Mucosa of rectum (tissue), 2 donors: Measurements from ENCODE around the gene ACOT2.
"Not testable (repeated sequence)": the region's sequence is repeated elsewhere in the genome, so short reads cannot be mapped to it uniquely, and the experiment has no call there.

Experiments
- H3K27ac ChIP-seq, 2 donors: one replicate each; pipeline ENCODE4 v1.7.0; 2013; ENCODE audit warnings: inconsistent platforms in 2 of 2, low read depth in 2 of 2, low read length in 2 of 2
- H3K27me3 ChIP-seq, 2 donors: one replicate each; pipeline ENCODE4 v1.7.0; 2013; ENCODE audit warnings: low read length in 2 of 2; ENCODE audit not compliant: control insufficient read depth in 2 of 2, insufficient read depth in 2 of 2
- H3K36me3 ChIP-seq, 2 donors: one replicate each; pipeline ENCODE4 v1.7.0; 2013; ENCODE audit warnings: low read length in 2 of 2; ENCODE audit not compliant: control insufficient read depth in 2 of 2, insufficient read depth in 2 of 2
- H3K4me1 ChIP-seq, 2 donors: one replicate each; pipeline ENCODE4 v1.7.0; 2013; ENCODE audit warnings: low read length in 2 of 2, mild to moderate bottlenecking in 1 of 2; ENCODE audit not compliant: control insufficient read depth in 2 of 2, insufficient read depth in 2 of 2
- H3K4me3 ChIP-seq, 2 donors: one replicate each; pipeline ENCODE4 v1.7.0; 2013; ENCODE audit warnings: low read length in 2 of 2
- H3K9ac ChIP-seq, 2 donors: one replicate each; pipeline ENCODE4 v1.7.0; 2013; ENCODE audit warnings: low read length in 2 of 2, low read depth in 1 of 2, mild to moderate bottlenecking in 1 of 2
- H3K9me3 ChIP-seq, 2 donors: one replicate each; pipeline ENCODE4 v1.7.0; 2013; ENCODE audit warnings: low read length in 2 of 2; ENCODE audit not compliant: control insufficient read depth in 2 of 2
- donor health status: healthy.
- donor health status: Normal muscosa, but diverticular disease.

ACOT2 gene

DNA sequence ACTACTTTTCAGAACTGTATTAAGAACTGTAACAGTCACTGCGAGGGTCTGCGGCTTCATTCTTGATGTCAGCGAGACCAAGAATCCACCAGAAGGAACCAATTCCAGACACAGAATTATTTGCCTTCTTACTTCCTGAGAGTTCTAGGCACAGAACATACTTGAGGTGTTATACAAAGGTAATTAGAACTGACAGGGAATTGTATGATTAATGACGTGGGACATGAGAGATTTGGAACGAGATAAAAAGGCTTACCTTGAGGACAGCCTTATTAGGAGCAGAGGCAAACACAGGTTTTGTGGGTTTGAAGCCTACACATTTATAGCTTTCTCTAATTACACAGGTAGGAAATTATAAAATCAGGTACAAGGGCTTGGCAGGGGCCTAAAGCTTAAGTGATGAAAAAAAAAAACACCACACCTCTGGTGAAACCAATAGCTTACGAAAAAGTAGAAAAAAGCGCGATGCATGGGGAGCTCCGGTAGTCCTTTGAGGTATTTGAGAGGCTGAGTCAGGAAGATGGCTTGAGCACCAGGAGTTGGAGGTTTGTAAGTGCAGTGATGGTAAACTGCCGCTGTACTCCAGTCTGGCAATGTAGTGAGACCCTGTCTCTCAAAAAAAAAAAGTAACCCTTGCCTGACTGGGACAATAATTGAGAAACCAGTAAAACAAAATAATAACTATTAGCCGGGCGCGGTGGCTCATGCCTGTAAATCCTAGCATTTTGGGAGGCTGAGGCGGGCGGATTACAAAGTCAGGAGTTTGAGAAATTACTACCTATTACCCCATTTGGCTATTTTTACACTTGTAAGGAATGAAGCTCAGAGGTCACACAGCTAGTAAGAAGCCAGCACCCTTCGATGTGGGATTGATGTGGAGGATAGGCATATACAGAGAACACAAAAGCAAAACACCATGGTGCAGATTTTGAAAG, 795 bp upstream of the ACOT2 start:
- Histone ChIP-seq H3K9ac (peak overlapping the region; percentile 92 to 94), H3K4me1 (peaks cover 4 to 16% of the 10 kb centered on the region in 2 donors), H3K27ac (peak overlapping the region; percentile 92 to 95), H3K4me3 (peak overlapping the region; percentile 83 to 89), H3K36me3 (no peaks in the 10 kb centered on the region), H3K27me3 (no peaks in the 10 kb centered on the region), H3K9me3 (no peaks in the 10 kb centered on the region)

GRCh38 chr14:73568886-73569184, 178 bp upstream of the ACOT2 start:
- Histone ChIP-seq H3K9ac (peak overlapping the region; percentile 92 to 94), H3K4me1 (peaks cover 4 to 16% of the 10 kb centered on the region in 2 donors), H3K4me3 (peak overlapping the region; percentile 83 to 89), H3K27ac (peak overlapping the region; percentile 92 to 95)
- not testable (repeated sequence) for H3K27me3 ChIP-seq, H3K9me3 ChIP-seq, H3K36me3 ChIP-seq

DNA sequence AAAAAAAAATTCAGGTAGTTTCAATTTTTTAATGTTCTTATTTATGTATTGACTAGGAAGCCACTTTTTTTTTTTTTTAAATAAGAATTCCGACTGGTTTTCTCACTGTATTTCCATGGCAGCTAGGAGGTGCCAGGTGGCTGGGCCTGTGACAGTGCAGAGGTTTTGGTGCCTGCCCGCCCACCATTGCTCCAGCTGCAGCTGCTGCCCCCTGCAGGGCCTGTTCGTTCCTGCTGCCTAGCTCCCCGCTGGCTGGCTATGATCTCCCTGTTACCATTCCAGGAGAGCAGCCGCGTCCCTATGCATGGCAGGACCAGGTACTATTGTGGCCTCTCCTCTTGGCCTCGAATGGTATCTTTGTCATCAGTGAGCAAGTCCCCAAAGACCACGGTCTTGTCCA, 1.9 kb downstream of the ACOT2 start:
- peaks cover 4 to 16% of the 10 kb centered on the region in 2 donors for H3K4me1 ChIP-seq
- not testable (repeated sequence) for H3K9me3 ChIP-seq, H3K4me3 ChIP-seq, H3K9ac ChIP-seq, H3K36me3 ChIP-seq, H3K27ac ChIP-seq, H3K27me3 ChIP-seq

DNA sequence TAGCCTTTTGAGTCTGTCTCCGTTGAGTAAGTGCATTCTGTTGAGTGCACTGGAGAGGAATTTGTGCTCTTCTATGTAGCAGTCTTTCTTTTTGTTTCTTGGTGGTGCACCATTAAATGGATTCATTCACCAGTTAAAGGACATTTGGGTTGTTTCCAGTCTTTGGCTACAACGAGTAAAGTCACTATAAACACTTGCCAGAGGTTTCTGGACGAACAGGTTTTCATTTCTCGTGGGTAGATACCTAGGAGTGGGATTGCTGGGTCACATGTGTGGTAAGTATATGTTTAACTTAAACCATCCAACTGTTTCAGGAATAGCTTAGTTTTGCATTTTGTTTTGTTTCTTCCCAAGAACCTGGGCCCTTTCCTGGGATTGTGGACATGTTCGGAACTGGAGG, 4.0 kb downstream of the ACOT2 start:
- not testable (repeated sequence) for H3K9ac ChIP-seq, H3K27ac ChIP-seq, H3K9me3 ChIP-seq, H3K4me3 ChIP-seq, H3K4me1 ChIP-seq, H3K36me3 ChIP-seq, H3K27me3 ChIP-seq

DNA sequence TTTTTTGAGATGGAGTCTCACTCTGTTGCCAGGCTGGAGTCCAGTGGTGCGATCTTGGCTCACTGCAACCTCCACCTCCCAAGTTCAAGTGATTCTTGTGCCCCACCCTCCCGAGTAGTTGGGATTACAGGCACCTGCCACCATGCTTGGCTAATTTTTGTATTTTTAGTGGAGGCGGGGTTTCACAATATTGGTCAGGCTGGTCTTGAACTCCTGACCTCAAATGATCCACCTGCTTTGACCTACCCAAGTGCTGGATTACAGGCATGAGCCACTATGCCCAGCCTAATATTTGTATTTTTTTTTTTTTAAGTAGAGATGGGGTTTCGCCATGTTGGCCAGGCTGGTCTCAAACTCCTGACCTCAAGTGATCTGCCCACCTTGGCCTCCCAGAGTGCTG, 4.7 kb downstream of the ACOT2 start:
- not testable (repeated sequence) for H3K4me1 ChIP-seq, H3K9me3 ChIP-seq, H3K27ac ChIP-seq, H3K9ac ChIP-seq, H3K4me3 ChIP-seq, H3K36me3 ChIP-seq, H3K27me3 ChIP-seq

GRCh38 chr14:73574251-73574650, 5.2 kb downstream of the ACOT2 start:
- not testable (repeated sequence) for H3K4me3 ChIP-seq, H3K9me3 ChIP-seq, H3K4me1 ChIP-seq, H3K27me3 ChIP-seq, H3K27ac ChIP-seq, H3K9ac ChIP-seq, H3K36me3 ChIP-seq

- no peaks in the 10 kb centered on the region for H3K27me3 ChIP-seq
- peaks cover 3 to 9% of the 10 kb centered on the region in 2 donors for H3K36me3 ChIP-seq
- H3K4me3 ChIP-seq, result no peak overlapping the region
- no peak overlapping the region for H3K9ac ChIP-seq
- H3K9me3 ChIP-seq, result no peaks in the 10 kb centered on the region
- no peak overlapping the region for H3K27ac ChIP-seq
- no peaks in the 10 kb centered on the region for H3K4me1 ChIP-seq
Measured at GRCh38 chr14:73576391-73576790, 7.4 kb downstream of the ACOT2 start.

DNA sequence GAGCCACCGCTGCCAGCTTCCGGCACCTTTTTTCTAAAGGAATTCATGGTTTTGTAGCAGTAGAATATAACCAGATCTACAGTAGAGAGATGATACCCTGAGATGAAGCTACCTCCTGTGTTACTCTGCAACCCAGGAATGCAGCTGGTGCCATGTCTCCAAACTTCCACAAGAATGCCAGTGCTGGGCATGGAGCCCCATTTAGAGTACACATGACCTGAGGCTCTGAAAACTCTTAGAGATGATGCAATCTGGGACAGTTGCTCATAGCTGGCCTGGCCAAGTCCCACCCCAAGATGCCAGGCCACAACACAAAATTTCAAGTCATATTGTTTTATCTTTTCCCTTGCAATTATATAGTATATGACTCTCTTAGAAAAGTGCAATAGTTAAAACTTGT, 8.2 kb downstream of the ACOT2 start:
- not testable (repeated sequence) for H3K27me3 ChIP-seq, H3K36me3 ChIP-seq, H3K4me1 ChIP-seq, H3K9ac ChIP-seq, H3K9me3 ChIP-seq, H3K27ac ChIP-seq, H3K4me3 ChIP-seq

DNA sequence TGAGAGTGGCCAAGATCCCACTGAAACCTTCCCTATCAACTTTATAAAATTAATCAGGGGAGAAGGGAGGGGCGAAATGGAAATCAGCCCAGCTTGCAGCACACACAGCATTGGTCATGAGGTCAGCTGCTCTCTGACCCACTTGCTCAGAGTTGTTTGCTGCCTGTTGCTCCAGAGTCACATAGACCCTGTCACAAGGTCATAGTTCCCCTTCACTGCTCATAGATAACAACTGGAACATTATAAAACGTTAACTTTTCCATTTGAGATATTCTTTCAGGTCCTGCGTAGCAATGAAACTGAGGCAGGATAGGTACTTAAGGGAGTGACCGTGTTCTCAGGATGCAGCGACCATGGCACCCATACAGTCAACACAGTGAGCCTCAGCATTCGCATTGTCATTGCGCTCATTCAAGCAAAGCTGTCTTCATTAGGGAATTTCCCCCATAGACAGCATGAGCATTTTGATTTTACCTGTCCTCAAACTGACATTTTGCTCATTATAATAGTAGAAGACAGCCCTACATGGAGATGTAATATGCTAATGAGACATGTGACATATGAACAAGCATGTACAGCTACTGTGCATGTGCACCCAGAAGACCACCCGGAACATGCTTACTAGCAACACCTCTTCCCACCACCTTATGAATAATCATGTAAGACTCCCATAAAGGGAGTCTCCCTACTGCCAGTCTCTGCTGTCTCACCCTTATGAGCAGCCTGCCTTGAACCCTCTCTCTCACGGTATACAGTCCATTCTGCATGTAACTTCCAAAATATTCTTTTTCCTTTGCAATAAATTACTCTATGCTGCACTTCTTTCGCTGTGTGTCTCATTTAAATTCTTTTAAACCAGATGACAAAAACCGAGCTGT, 13.3 kb downstream of the ACOT2 start:
- not testable (repeated sequence) for H3K27ac ChIP-seq, H3K36me3 ChIP-seq, H3K4me3 ChIP-seq, H3K9me3 ChIP-seq, H3K4me1 ChIP-seq, H3K9ac ChIP-seq, H3K27me3 ChIP-seq

- no peaks in the 10 kb centered on the region for H3K4me1 ChIP-seq
- no peak overlapping the region for H3K9ac ChIP-seq
- H3K27me3 ChIP-seq, result no peaks in the 10 kb centered on the region
- H3K9me3 ChIP-seq, result no peaks in the 10 kb centered on the region
- no peaks in the 10 kb centered on the region for H3K36me3 ChIP-seq
- H3K4me3 ChIP-seq, result no peak overlapping the region
- H3K27ac ChIP-seq, result no peak overlapping the region
Measured at GRCh38 chr14:73588695-73589094, 19.7 kb downstream of the ACOT2 start.
